SK-N-SH (cell line): Measurements from ENCODE around the gene ZFYVE9.

ENCODE experiments used
- CHD2 ChIP-seq: fragments of 150-350 bp; IDR thresholded peaks from 2 replicates; pipeline ENCODE4 v1.6.1; 2018; ENCODE audit warnings: low read length; ENCODE audit not compliant: partially characterized antibody
- EP300 ChIP-seq, 2 experiments: IDR thresholded peaks; 2 replicates each; pipeline versions ENCODE4 v1.4.0 to v1.6.1; 2012; ENCODE audit warnings: borderline replicate concordance in 1 of 2, low read depth in 1 of 2, low read length in 1 of 2
- FOXJ3 ChIP-seq: sonication (generic); formaldehyde crosslinking; IDR thresholded peaks from 2 replicates; pipeline ENCODE4 v1.5.1; 2020; ENCODE audit warnings: mild to moderate bottlenecking, missing genetic modification reagents
- JUND ChIP-seq: IDR thresholded peaks from 2 replicates; pipeline ENCODE4 v1.4.0; 2012
- NFIC ChIP-seq: IDR thresholded peaks from 2 replicates; pipeline ENCODE4 v1.4.0; 2012; ENCODE audit warnings: borderline replicate concordance
- RAD21 ChIP-seq: IDR thresholded peaks from 2 replicates; pipeline ENCODE4 v1.6.1; 2012; ENCODE audit warnings: mild to moderate bottlenecking, low read length
- SIN3A ChIP-seq: IDR thresholded peaks from 2 replicates; pipeline ENCODE4 v1.6.1; 2012; ENCODE audit warnings: low read depth, mild to moderate bottlenecking, low read length, moderate library complexity, borderline replicate concordance
- SMC3 ChIP-seq: IDR thresholded peaks from 2 replicates; pipeline ENCODE4 v1.6.1; 2012; ENCODE audit warnings: low read depth, low read length, improper control_type of control experiment
- TF ChIP-seq, protein P1 (sequence below): fragments of 200-600 bp; sonication (generic); IDR thresholded peaks from 2 replicates; pipeline ENCODE4 v1.6.1; 2017; ENCODE audit warnings: antibody characterized with exemption, mild to moderate bottlenecking, moderate library complexity
- TF ChIP-seq, protein P2 (sequence below): IDR thresholded peaks from 2 replicates; pipeline ENCODE4 v1.6.1; 2012; ENCODE audit warnings: mild to moderate bottlenecking, low read depth, low read length, moderate library complexity

DNA sequence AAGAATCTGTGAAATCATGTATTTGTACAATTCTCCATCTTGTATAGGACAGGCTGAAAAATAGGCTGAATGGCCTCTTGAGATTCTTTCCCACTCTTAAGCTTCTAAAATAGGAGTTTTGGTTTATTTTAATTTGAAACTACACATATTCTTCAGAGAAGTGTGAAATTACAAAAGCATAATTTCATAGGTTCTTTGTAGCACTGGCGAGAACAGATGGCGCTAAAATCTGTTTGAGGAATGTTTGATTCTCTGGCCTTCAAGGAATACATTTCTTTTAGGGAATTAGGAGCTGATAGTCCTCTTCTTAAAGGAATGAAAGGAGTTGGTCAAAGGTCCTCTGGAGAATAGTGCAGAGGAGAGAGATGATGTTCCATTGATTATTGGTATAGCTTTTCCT lies 179.2 kb downstream of the ZFYVE9 start:
- TF ChIP-seq, protein P1, sequence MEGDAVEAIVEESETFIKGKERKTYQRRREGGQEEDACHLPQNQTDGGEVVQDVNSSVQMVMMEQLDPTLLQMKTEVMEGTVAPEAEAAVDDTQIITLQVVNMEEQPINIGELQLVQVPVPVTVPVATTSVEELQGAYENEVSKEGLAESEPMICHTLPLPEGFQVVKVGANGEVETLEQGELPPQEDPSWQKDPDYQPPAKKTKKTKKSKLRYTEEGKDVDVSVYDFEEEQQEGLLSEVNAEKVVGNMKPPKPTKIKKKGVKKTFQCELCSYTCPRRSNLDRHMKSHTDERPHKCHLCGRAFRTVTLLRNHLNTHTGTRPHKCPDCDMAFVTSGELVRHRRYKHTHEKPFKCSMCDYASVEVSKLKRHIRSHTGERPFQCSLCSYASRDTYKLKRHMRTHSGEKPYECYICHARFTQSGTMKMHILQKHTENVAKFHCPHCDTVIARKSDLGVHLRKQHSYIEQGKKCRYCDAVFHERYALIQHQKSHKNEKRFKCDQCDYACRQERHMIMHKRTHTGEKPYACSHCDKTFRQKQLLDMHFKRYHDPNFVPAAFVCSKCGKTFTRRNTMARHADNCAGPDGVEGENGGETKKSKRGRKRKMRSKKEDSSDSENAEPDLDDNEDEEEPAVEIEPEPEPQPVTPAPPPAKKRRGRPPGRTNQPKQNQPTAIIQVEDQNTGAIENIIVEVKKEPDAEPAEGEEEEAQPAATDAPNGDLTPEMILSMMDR, result no peak
- TF ChIP-seq EP300 (IDR thresholded peaks at IDR 0.05; ENCODE audit: borderline replicate concordance in 1 of 2, low read depth in 1 of 2, low read length in 1 of 2), result no peak
- no peak for TF ChIP-seq NFIC
- no peak for TF ChIP-seq CHD2
- TF ChIP-seq RAD21, result no peak
- TF ChIP-seq FOXJ3, result no peak
- TF ChIP-seq SMC3, result no peak
- TF ChIP-seq, protein P2, sequence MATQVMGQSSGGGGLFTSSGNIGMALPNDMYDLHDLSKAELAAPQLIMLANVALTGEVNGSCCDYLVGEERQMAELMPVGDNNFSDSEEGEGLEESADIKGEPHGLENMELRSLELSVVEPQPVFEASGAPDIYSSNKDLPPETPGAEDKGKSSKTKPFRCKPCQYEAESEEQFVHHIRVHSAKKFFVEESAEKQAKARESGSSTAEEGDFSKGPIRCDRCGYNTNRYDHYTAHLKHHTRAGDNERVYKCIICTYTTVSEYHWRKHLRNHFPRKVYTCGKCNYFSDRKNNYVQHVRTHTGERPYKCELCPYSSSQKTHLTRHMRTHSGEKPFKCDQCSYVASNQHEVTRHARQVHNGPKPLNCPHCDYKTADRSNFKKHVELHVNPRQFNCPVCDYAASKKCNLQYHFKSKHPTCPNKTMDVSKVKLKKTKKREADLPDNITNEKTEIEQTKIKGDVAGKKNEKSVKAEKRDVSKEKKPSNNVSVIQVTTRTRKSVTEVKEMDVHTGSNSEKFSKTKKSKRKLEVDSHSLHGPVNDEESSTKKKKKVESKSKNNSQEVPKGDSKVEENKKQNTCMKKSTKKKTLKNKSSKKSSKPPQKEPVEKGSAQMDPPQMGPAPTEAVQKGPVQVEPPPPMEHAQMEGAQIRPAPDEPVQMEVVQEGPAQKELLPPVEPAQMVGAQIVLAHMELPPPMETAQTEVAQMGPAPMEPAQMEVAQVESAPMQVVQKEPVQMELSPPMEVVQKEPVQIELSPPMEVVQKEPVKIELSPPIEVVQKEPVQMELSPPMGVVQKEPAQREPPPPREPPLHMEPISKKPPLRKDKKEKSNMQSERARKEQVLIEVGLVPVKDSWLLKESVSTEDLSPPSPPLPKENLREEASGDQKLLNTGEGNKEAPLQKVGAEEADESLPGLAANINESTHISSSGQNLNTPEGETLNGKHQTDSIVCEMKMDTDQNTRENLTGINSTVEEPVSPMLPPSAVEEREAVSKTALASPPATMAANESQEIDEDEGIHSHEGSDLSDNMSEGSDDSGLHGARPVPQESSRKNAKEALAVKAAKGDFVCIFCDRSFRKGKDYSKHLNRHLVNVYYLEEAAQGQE, result no peak
- no peak for TF ChIP-seq JUND
- no peak for TF ChIP-seq SIN3A
